IMR-90 (cell line): Measurements from ENCODE around the gene SP140. TPM values are rescaled to one million over a fixed set of nuclear protein-coding genes. Genes with fewer than 3 reads are reported as not detected.
A peak's percentile ranks its signal among the peaks of the same experiment; 100 is the strongest.

Experiments
- ATAC-seq: fragments of 200-7000 bp; cut with Tn5 transposase; 2 replicates; pipeline ENCODE4 v1.9.1; 2020; ENCODE audit warnings: low read depth, mild to moderate bottlenecking, moderate library complexity
- BruUV-seq: library from RNA; stranded (reverse); fragments of 400-500 nt; replicated peaks from 2 replicates; lab custom pipeline; 2021; lab: Mats Ljungman, UMichigan
- CTCF ChIA-PET: fragments of 300-600 bp; formaldehyde crosslinking; extraction: SDS; loops from one replicate; lab custom pipeline; 2021; ENCODE audit warnings: antibody characterized with exemption; lab: Yijun Ruan, JAX
- POLR2A ChIA-PET: fragments of 300-600 bp; sonication (Branson Sonifier 250); formaldehyde crosslinking; loops from one replicate; lab custom pipeline; 2022; ENCODE audit warnings: antibody characterized with exemption; ENCODE audit not compliant: unreplicated experiment; lab: Charles Lee
- DNase-seq: peaks from one replicate; pipeline ENCODE4 v3.0.0; 2013
- H2AFZ ChIP-seq: replicated peaks from 2 replicates; pipeline ENCODE3; 2013; ENCODE audit warnings: low read length, mild to moderate bottlenecking; ENCODE audit not compliant: poor library complexity
- H2AK5ac ChIP-seq: 2 replicates; pipeline ENCODE4 v1.6.1; 2013; ENCODE audit warnings: low read depth, low read length, inconsistent platforms
- H2AK9ac ChIP-seq: replicated peaks from 2 replicates; pipeline ENCODE3; 2013; ENCODE audit warnings: mild to moderate bottlenecking, low read depth, low read length, moderate library complexity; ENCODE audit not compliant: poor library complexity
- H2BK120ac ChIP-seq: 2 replicates; pipeline ENCODE4 v1.6.1; 2013; ENCODE audit warnings: low read depth, low read length, inconsistent platforms
- H2BK15ac ChIP-seq: 3 replicates; pipeline ENCODE4 v1.6.1; 2013; ENCODE audit warnings: low read depth, low read length, inconsistent platforms
- H2BK20ac ChIP-seq: 2 replicates; pipeline ENCODE4 v1.6.1; 2013; ENCODE audit warnings: low read depth, mild to moderate bottlenecking, inconsistent platforms, low read length, moderate library complexity
- H2BK5ac ChIP-seq: 2 replicates; pipeline ENCODE4 v1.6.1; 2013; ENCODE audit warnings: mild to moderate bottlenecking, low read depth, low read length, inconsistent platforms; ENCODE audit not compliant: poor library complexity, severe bottlenecking
- H3K14ac ChIP-seq: replicated peaks from 2 replicates; pipeline ENCODE4 v1.6.1; 2013; ENCODE audit warnings: low read depth, low read length, inconsistent platforms
- H3K18ac ChIP-seq: 2 replicates; pipeline ENCODE4 v1.6.1; 2013; ENCODE audit warnings: low read depth, low read length, control low read depth
- H3K23ac ChIP-seq: 2 replicates; pipeline ENCODE4 v1.6.1; 2013; ENCODE audit warnings: low read depth, low read length, inconsistent platforms
- H3K27ac ChIP-seq: 2 replicates; pipeline ENCODE4 v1.5.1; 2013; ENCODE audit warnings: mild to moderate bottlenecking, control low read depth, low read length; ENCODE audit not compliant: insufficient read depth
- H3K27me3 ChIP-seq: 2 replicates; pipeline ENCODE4 v1.6.1; 2013; ENCODE audit warnings: low read length; ENCODE audit not compliant: control insufficient read depth, insufficient read depth
- H3K36me3 ChIP-seq: 2 replicates; pipeline ENCODE4 v1.6.1; 2013; ENCODE audit warnings: low read length, mixed read lengths; ENCODE audit not compliant: control insufficient read depth, insufficient read depth
- H3K4ac ChIP-seq: 2 replicates; pipeline ENCODE4 v1.6.1; 2013; ENCODE audit warnings: low read depth, low read length, inconsistent platforms
- H3K4me1 ChIP-seq: 2 replicates; pipeline ENCODE4 v1.6.1; 2013; ENCODE audit warnings: low read length, mixed read lengths; ENCODE audit not compliant: control insufficient read depth, insufficient read depth
- H3K4me2 ChIP-seq: 2 replicates; pipeline ENCODE4 v1.6.1; 2013; ENCODE audit warnings: low read depth, mild to moderate bottlenecking, control low read depth, low read length, moderate library complexity
- H3K4me3 ChIP-seq: 2 replicates; pipeline ENCODE4 v1.5.1; 2013; ENCODE audit warnings: low read depth, mild to moderate bottlenecking, control low read depth, low read length, moderate library complexity; ENCODE audit not compliant: insufficient read depth
- H3K56ac ChIP-seq: 2 replicates; pipeline ENCODE4 v1.6.1; 2013; ENCODE audit warnings: low read length, inconsistent platforms; ENCODE audit not compliant: insufficient read depth; ENCODE audit errors: extremely low read depth
- H3K79me1 ChIP-seq, 2 experiments: 2 replicates each; pipeline ENCODE4 v1.6.1; 2013; ENCODE audit warnings: low read length in 2 of 2, inconsistent platforms in 1 of 2, low read depth in 1 of 2
- H3K9ac ChIP-seq: 2 replicates; pipeline ENCODE4 v1.6.1; 2013; ENCODE audit warnings: low read depth, low read length, control low read depth
- H3K9me1 ChIP-seq: 2 replicates; pipeline ENCODE4 v1.6.1; 2013; ENCODE audit warnings: low read length, inconsistent platforms; ENCODE audit not compliant: insufficient read depth
- H3K9me3 ChIP-seq: 2 replicates; pipeline ENCODE4 v1.6.1; 2013; ENCODE audit warnings: low read length; ENCODE audit not compliant: control insufficient read depth, insufficient read depth
- H4K20me1 ChIP-seq: 2 replicates; pipeline ENCODE4 v1.6.1; 2013; ENCODE audit warnings: low read length, inconsistent platforms; ENCODE audit not compliant: insufficient read depth
- H4K5ac ChIP-seq: 2 replicates; pipeline ENCODE4 v1.6.1; 2013; ENCODE audit warnings: mild to moderate bottlenecking, low read depth, low read length, control low read depth
- H4K8ac ChIP-seq, 2 experiments: 2 replicates each; pipeline ENCODE4 v1.6.1; 2013; ENCODE audit warnings: low read depth in 2 of 2, low read length in 2 of 2, control low read depth in 1 of 2, inconsistent platforms in 1 of 2
- H4K91ac ChIP-seq: 2 replicates; pipeline ENCODE4 v1.6.1; 2013; ENCODE audit warnings: low read depth, low read length, inconsistent platforms; ENCODE audit not compliant: insufficient read depth
- CEBPB ChIP-seq: IDR thresholded peaks from 2 replicates; pipeline ENCODE4 v1.6.1; 2012; ENCODE audit warnings: low read depth, low read length, improper control_type of control experiment
- CHD1 ChIP-seq: IDR thresholded peaks from 2 replicates; pipeline ENCODE4 v1.6.1; 2012; ENCODE audit warnings: low read depth, low read length, improper control_type of control experiment
- FOS ChIP-seq: fragments of 150-350 bp; IDR thresholded peaks from 2 replicates; pipeline ENCODE4 v1.6.1; 2016; ENCODE audit warnings: low read depth, low read length
- MAFK ChIP-seq: IDR thresholded peaks from 2 replicates; pipeline ENCODE4 v1.6.1; 2012; ENCODE audit warnings: low read depth, low read length, improper control_type of control experiment
- MAZ ChIP-seq: IDR thresholded peaks from 2 replicates; pipeline ENCODE4 v1.6.1; 2012; ENCODE audit warnings: low read depth, mild to moderate bottlenecking, low read length, improper control_type of control experiment, moderate library complexity, borderline replicate concordance
- MXI1 ChIP-seq: IDR thresholded peaks from 2 replicates; pipeline ENCODE4 v1.6.1; 2012; ENCODE audit warnings: low read depth, mild to moderate bottlenecking, low read length, moderate library complexity, borderline replicate concordance
- NFE2L2 ChIP-seq: fragments of 150-350 bp; IDR thresholded peaks from 2 replicates; pipeline ENCODE4 v1.6.1; 2016; ENCODE audit warnings: low read depth, mild to moderate bottlenecking, low read length
- POLR2A ChIP-seq: IDR thresholded peaks from 2 replicates; pipeline ENCODE4 v1.6.1; 2012; ENCODE audit warnings: mild to moderate bottlenecking, low read depth, low read length
- RAD21 ChIP-seq: IDR thresholded peaks from 2 replicates; pipeline ENCODE4 v1.6.1; 2012; ENCODE audit warnings: low read length, improper control_type of control experiment
- RCOR1 ChIP-seq: IDR thresholded peaks from 2 replicates; pipeline ENCODE4 v1.6.1; 2012; ENCODE audit warnings: mild to moderate bottlenecking, low read length, improper control_type of control experiment; ENCODE audit not compliant: insufficient replicate concordance
- RFX5 ChIP-seq: IDR thresholded peaks from 2 replicates; pipeline ENCODE4 v1.8.0; 2012; ENCODE audit warnings: low read depth, mild to moderate bottlenecking, low read length, moderate library complexity
- SMC3 ChIP-seq: fragments of 150-350 bp; IDR thresholded peaks from 2 replicates; pipeline ENCODE4 v1.6.1; 2016; ENCODE audit warnings: low read depth, mild to moderate bottlenecking, antibody characterized with exemption, low read length, moderate library complexity
- WGBS, 2 experiments: methylation state at CpG; one replicate each; pipeline versions ENCODE4 v1.1.5 to v1.1.7; 2013; ENCODE audit warnings: missing lambda C conversion rate in 2 of 2; ENCODE audit not compliant: insufficient read length in 1 of 2; ENCODE audit errors: extremely low coverage in 2 of 2; 5-methylcytosine and 5-hydroxymethylcytosine counted together
- dilution Hi-C: fragments of 300-500 bp; cut with HindIII; formaldehyde crosslinking; loops from one replicate; pipeline ENCODE4 v1.14.3; 2018; ENCODE audit warnings: low sequenced_read_pairs; ENCODE audit not compliant: unreplicated experiment
- in situ Hi-C: fragments of 300-500 bp; cut with MboI; formaldehyde crosslinking; loops from 3 replicates; pipeline ENCODE4 v1.14.3; 2019; ENCODE audit warnings: low sequenced_read_pairs, inconsistent platforms, mixed read lengths
- intact Hi-C: fragments of 100-400 bp; cut with micrococcal nuclease; formaldehyde crosslinking; loops from 2 replicates; pipeline ENCODE4 v1.10.0; 2022
- polyA plus RNA-seq, 3 experiments: library from polyadenylated mRNA; depleted of rRNA; stranded (reverse); fragments of >200 nt; gene quantifications; 2 replicates each; pipeline ENCODE4 v1.2.3, GENCODE V29; 2012; ENCODE audit warnings: low replicate concordance in 1 of 3
- total RNA-seq: library from RNA; depleted of rRNA; stranded (reverse); fragments of >200 nt; gene quantifications from 2 replicates; pipeline ENCODE4 v1.2.3, GENCODE V29; 2012
- TF ChIP-seq, protein P1 (sequence below): fragments of 150-350 bp; IDR thresholded peaks from 2 replicates; pipeline ENCODE4 v1.6.1; 2016; ENCODE audit warnings: low read depth, mild to moderate bottlenecking, low read length, moderate library complexity, borderline replicate concordance
- TF ChIP-seq, protein P2 (sequence below): conservative IDR thresholded peaks from 2 replicates; pipeline ENCODE4 v1.5.1; 2012; ENCODE audit warnings: mild to moderate bottlenecking, low read depth, low read length, improper control_type of control experiment
- TF ChIP-seq, protein P3 (sequence below): fragments of 150-350 bp; IDR thresholded peaks from 2 replicates; pipeline ENCODE4 v1.6.1; 2017; ENCODE audit warnings: mild to moderate bottlenecking, antibody characterized with exemption, low read length, low read depth

SP140 gene
- total and polyA plus RNA-seq, 2 of the 4 experiments (the other 2 are of a cell fraction), result 1.4 TPM

DNA sequence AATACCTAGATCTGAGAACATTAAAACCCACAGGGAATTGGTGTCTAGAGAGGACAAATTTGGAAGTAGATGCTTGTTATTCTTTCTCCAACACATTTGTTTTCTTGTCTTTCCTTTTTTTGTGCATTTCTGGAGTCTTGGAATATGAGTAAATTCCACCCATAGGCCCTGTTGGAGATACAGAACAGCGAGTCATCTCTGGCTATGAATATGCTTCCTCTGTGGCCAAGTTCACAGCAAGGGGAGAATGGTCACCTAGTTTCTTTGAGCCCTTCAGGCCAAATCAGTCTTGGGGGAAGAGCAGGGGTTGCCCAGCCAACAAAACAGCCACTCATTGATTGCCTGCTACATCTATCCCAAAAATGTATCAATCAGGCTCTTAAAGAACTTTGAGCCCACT is 132.8 kb downstream of the SP140 start:
- Histone ChIP-seq H3K9me1 (no peaks in the 10 kb centered on the region), H3K27ac (no peak overlapping the region), H4K20me1 (no peaks in the 10 kb centered on the region), H2BK120ac (no peak overlapping the region), H2BK15ac (no peak overlapping the region), H3K23ac (no peak overlapping the region), H4K8ac (no peak overlapping the region), H3K14ac (no peak overlapping the region), H3K4me1 (no peaks in the 10 kb centered on the region), H3K79me1 (peaks cover 0 to 5% of the 10 kb centered on the region in 2 experiments; a peak in 2 of 4 replicates), H3K9ac (no peak overlapping the region), H3K4ac (no peak overlapping the region), H2BK5ac (no peak overlapping the region), H2AK9ac (no peak overlapping the region), H2AK5ac (no peak overlapping the region), H3K27me3 (no peaks in the 10 kb centered on the region), H4K91ac (no peak overlapping the region), H3K18ac (no peak overlapping the region), H2AFZ (no peak overlapping the region), H3K4me2 (no peak overlapping the region), H3K36me3 (peaks cover 8% of the 10 kb centered on the region), H2BK20ac (no peak overlapping the region), H4K5ac (no peak overlapping the region), H3K56ac (no peak overlapping the region), H3K9me3 (peaks cover 3% of the 10 kb centered on the region; the same call in 1 of the 2 replicates), H3K4me3 (no peak overlapping the region)
- ChIA-PET POLR2A (no interaction called here), CTCF (no interaction called here)
- intact Hi-C loops (no loop called here), in situ Hi-C loops (no loop called here), dilution Hi-C loops (no loop called here)
- WGBS, 2 experiments, result no CpG with 5 or more reads among the region's 1 CpG
- DNase-seq (peak; percentile 72), ATAC-seq (peak; percentile 64)
- BruUV-seq, result no TSS peak
- TF ChIP-seq MAFK (no peak), FOS (no peak), SMC3 (no peak), NFE2L2 (no peak), MXI1 (no peak), RAD21 (no peak), POLR2A (no peak), CHD1 (no peak), RCOR1 (no peak), MAZ (no peak), RFX5 (no peak), CEBPB (no peak)
- TF ChIP-seq, protein P1, sequence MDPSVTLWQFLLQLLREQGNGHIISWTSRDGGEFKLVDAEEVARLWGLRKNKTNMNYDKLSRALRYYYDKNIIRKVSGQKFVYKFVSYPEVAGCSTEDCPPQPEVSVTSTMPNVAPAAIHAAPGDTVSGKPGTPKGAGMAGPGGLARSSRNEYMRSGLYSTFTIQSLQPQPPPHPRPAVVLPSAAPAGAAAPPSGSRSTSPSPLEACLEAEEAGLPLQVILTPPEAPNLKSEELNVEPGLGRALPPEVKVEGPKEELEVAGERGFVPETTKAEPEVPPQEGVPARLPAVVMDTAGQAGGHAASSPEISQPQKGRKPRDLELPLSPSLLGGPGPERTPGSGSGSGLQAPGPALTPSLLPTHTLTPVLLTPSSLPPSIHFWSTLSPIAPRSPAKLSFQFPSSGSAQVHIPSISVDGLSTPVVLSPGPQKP, result no peak
- TF ChIP-seq, protein P2, sequence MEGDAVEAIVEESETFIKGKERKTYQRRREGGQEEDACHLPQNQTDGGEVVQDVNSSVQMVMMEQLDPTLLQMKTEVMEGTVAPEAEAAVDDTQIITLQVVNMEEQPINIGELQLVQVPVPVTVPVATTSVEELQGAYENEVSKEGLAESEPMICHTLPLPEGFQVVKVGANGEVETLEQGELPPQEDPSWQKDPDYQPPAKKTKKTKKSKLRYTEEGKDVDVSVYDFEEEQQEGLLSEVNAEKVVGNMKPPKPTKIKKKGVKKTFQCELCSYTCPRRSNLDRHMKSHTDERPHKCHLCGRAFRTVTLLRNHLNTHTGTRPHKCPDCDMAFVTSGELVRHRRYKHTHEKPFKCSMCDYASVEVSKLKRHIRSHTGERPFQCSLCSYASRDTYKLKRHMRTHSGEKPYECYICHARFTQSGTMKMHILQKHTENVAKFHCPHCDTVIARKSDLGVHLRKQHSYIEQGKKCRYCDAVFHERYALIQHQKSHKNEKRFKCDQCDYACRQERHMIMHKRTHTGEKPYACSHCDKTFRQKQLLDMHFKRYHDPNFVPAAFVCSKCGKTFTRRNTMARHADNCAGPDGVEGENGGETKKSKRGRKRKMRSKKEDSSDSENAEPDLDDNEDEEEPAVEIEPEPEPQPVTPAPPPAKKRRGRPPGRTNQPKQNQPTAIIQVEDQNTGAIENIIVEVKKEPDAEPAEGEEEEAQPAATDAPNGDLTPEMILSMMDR, result no peak
- TF ChIP-seq, protein P3, sequence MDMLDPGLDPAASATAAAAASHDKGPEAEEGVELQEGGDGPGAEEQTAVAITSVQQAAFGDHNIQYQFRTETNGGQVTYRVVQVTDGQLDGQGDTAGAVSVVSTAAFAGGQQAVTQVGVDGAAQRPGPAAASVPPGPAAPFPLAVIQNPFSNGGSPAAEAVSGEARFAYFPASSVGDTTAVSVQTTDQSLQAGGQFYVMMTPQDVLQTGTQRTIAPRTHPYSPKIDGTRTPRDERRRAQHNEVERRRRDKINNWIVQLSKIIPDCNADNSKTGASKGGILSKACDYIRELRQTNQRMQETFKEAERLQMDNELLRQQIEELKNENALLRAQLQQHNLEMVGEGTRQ, result no peak
